ENCODE results near the gene RAP1GAP2. TPM values are rescaled to one million over a fixed set of nuclear protein-coding genes. Genes with fewer than 3 reads are reported as not detected.
"Not testable (repeated sequence)": the region's sequence is repeated elsewhere in the genome, so short reads cannot be mapped to it uniquely, and the experiment has no call there.

Gene RAP1GAP2
- total and polyA plus RNA-seq, 8 donors: 11.8 to 92.4 (median 31.0) TPM

GRCh38 chr17:2989855-2990254 lies 193.6 kb downstream of the RAP1GAP2 start:
- H3K27me3 ChIP-seq: no peaks in the 10 kb centered on the region
- WGBS, 5 donors: 79 to 97% (median 85%) methylated on average over 3 of the region's 3 CpGs
- H3K27ac ChIP-seq: no peak overlapping the region
- H3K36me3 ChIP-seq: peaks cover 6 to 80% (median 48%) of the 10 kb centered on the region in 4 donors
- DNase-seq: no peak
- peaks cover 0 to 3% (median 0%) of the 10 kb centered on the region in 4 donors for H3K4me1 ChIP-seq
- TF ChIP-seq POLR2A (IDR thresholded peaks at IDR 0.05) (no peak), POLR2AphosphoS5 (IDR thresholded peaks at IDR 0.05) (no peak), EP300 (IDR thresholded peaks at IDR 0.05) (no peak)
- TF ChIP-seq, protein P1, sequence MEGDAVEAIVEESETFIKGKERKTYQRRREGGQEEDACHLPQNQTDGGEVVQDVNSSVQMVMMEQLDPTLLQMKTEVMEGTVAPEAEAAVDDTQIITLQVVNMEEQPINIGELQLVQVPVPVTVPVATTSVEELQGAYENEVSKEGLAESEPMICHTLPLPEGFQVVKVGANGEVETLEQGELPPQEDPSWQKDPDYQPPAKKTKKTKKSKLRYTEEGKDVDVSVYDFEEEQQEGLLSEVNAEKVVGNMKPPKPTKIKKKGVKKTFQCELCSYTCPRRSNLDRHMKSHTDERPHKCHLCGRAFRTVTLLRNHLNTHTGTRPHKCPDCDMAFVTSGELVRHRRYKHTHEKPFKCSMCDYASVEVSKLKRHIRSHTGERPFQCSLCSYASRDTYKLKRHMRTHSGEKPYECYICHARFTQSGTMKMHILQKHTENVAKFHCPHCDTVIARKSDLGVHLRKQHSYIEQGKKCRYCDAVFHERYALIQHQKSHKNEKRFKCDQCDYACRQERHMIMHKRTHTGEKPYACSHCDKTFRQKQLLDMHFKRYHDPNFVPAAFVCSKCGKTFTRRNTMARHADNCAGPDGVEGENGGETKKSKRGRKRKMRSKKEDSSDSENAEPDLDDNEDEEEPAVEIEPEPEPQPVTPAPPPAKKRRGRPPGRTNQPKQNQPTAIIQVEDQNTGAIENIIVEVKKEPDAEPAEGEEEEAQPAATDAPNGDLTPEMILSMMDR (IDR thresholded peaks at IDR 0.05): no peak
- H3K9me3 ChIP-seq: no peaks in the 10 kb centered on the region
- intact Hi-C loops (cut with DNase I; ENCODE audit: low total_unique reads): no loop called here
- no peak overlapping the region for H3K4me3 ChIP-seq

- Histone ChIP-seq H3K27me3 (no peaks in the 10 kb centered on the region), H3K9me3 (no peaks in the 10 kb centered on the region), H3K4me1 (peaks cover under 1 to 9% (median 4%) of the 10 kb centered on the region in 4 donors), H3K4me3 (no peak overlapping the region), H3K36me3 (peaks cover 6 to 75% (median 44%) of the 10 kb centered on the region in 4 donors), H3K27ac (no peak overlapping the region)
- TF ChIP-seq, protein P1 (IDR thresholded peaks at IDR 0.05): no peak
- TF ChIP-seq EP300 (IDR thresholded peaks at IDR 0.05): no peak
- TF ChIP-seq POLR2A (IDR thresholded peaks at IDR 0.05): no peak
- TF ChIP-seq POLR2AphosphoS5 (IDR thresholded peaks at IDR 0.05): no peak
- DNase-seq: peak in 1 of 2 donors; percentile 22
- 88 to 97% (median 94%) methylated on average over 9 of the region's 9 CpGs for WGBS, 5 donors
- intact Hi-C loops (cut with DNase I; ENCODE audit: low total_unique reads): no loop called here
These were observed 194.2 kb downstream of the RAP1GAP2 start for GRCh38 chr17:2990396-2990795.

DNA sequence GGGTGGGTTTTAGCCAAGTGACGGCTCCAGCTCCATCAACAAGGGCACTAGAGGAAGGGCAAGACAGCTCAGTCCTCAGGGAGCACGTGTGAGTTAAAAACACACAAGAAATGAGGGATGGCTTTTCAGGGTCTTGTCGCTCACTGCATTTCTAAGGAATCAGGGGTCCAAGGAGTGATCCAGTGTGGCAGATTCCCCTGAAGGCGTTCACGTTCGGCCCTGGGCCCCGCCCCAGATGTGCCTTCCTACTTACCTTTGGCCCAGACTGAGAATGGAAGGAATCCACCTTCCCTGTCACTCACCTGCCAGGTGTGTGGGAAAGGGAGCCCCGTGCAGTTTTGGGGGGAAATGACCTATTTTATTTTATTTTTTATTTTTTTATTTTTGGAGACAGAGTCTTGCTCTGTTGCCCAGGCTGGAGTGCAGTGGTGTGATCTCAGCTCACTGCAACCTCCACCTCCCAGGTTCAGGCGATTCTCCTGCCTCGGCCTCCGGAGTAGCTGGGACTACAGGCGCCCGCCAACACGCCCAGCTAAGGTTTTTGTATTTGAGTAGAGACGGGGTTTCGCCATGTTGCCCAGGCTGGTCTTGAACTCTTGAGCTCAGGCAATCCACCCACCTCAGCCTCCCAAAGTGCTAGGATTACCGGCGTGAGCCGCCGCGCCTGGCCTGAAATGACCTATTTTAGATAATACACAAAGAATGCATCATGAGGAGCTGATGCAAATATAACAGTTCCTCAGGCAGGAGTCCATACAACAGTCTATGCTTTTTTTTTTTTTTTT lies 195.3 kb downstream of the RAP1GAP2 start:
- Histone ChIP-seq H3K4me1 (peaks cover 13 to 21% (median 16%) of the 10 kb centered on the region in 4 donors), H3K36me3 (peaks cover 6 to 63% (median 36%) of the 10 kb centered on the region in 4 donors)
- H3K27ac ChIP-seq; H3K4me3 ChIP-seq; H3K9me3 ChIP-seq; intact Hi-C loops (cut with DNase I; ENCODE audit: low total_unique reads); H3K27me3 ChIP-seq: not testable (repeated sequence)
- DNase-seq: peak in 1 of 2 donors; percentile 22
- 93 to 97% (median 96%) methylated on average over 21 of the region's 21 CpGs for WGBS, 5 donors

GRCh38 chr17:2994441-2994840 lies 198.2 kb downstream of the RAP1GAP2 start:
- TF ChIP-seq POLR2AphosphoS5 (IDR thresholded peaks at IDR 0.05): no peak
- TF ChIP-seq, protein P1 (IDR thresholded peaks at IDR 0.05): no peak
- no peak for TF ChIP-seq POLR2A (IDR thresholded peaks at IDR 0.05)
- TF ChIP-seq EP300 (IDR thresholded peaks at IDR 0.05): no peak
- Histone ChIP-seq H3K9me3 (no peaks in the 10 kb centered on the region), H3K27ac (peak overlapping the region in 2 of 5 donors; percentile 81 to 87), H3K4me1 (peaks cover 19 to 31% (median 24%) of the 10 kb centered on the region in 4 donors), H3K27me3 (no peaks in the 10 kb centered on the region), H3K4me3 (no peak overlapping the region), H3K36me3 (peaks cover 6 to 72% (median 42%) of the 10 kb centered on the region in 4 donors)
- intact Hi-C loops (cut with DNase I; ENCODE audit: low total_unique reads): no loop called here
- 95 to 100% (median 98%) methylated on average over 1 to 6 of the region's 6 CpGs for WGBS, 5 donors
- DNase-seq: no peak

DNA sequence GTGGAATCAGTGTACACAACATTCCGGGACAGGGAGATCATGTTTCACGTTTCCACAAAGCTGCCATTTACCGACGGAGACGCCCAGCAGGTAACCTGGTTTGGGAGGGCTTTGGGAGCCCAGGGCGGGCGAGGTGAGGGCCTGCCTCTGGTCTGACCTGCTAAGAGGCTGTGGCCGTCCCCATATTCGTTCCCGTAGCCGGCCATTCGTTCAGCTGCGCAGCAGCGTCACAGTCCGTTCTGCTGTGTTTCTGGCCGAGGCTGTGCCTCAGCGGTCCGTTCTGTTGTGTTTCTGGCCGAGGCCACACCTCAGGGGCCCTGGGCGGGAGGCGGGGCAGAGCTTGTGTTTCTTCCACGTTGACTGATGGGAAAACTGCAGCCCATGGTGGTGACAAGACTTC lies 199.1 kb downstream of the RAP1GAP2 start:
- peak in 1 of 2 donors; percentile 70 for DNase-seq
- no peaks in the 10 kb centered on the region for H3K9me3 ChIP-seq
- peak overlapping the region; percentile 68 to 87 (median 76) for H3K27ac ChIP-seq
- H3K4me1 ChIP-seq: peaks cover 19 to 31% (median 24%) of the 10 kb centered on the region in 4 donors
- H3K4me3 ChIP-seq: no peak overlapping the region
- WGBS, 5 donors: 28 to 80% (median 47%) methylated on average over 12 to 22 of the region's 22 CpGs
- peaks cover 6 to 68% (median 41%) of the 10 kb centered on the region in 4 donors for H3K36me3 ChIP-seq
- TF ChIP-seq POLR2AphosphoS5 (IDR thresholded peaks at IDR 0.05): peak in 1 of 3 donors; percentile 5
- TF ChIP-seq POLR2A (IDR thresholded peaks at IDR 0.05): no peak
- TF ChIP-seq, protein P1 (IDR thresholded peaks at IDR 0.05): no peak
- intact Hi-C loops (cut with DNase I; ENCODE audit: low total_unique reads): no loop called here
- H3K27me3 ChIP-seq: no peaks in the 10 kb centered on the region
